Stimulated activated CD8-positive, alpha-beta memory T cell treated with anti-CD3 and anti-CD28 coated beads, Interleukin-15, amount 100 ng/mL, for 24 hours (primary cell): Measurements from ENCODE around the gene APP.

Experiments used
- DNase-seq: peaks from one replicate; pipeline ENCODE4 v3.0.0-alpha.2; 2020; ENCODE audit warnings: low read depth

APP gene

GRCh38 chr21:25863747-25864146, 306.8 kb downstream of the APP start:
- no peak for DNase-seq

- no peak for DNase-seq
These were observed 307.5 kb downstream of the APP start for GRCh38 chr21:25863031-25863430.

- no peak for DNase-seq
These were observed 308.0 kb downstream of the APP start for GRCh38 chr21:25862596-25862995.

GRCh38 chr21:25862112-25862511, 308.5 kb downstream of the APP start:
- no peak for DNase-seq

GRCh38 chr21:25859235-25859929, 311.2 kb downstream of the APP start:
- DNase-seq: no peak

GRCh38 chr21:25858325-25858724, 312.2 kb downstream of the APP start:
- no peak for DNase-seq

- DNase-seq: no peak
These were observed 313.1 kb downstream of the APP start for GRCh38 chr21:25857308-25858074.

- no peak for DNase-seq
These were observed 315.0 kb downstream of the APP start for GRCh38 chr21:25855576-25855975.

GRCh38 chr21:25850126-25850842, 320.3 kb downstream of the APP start:
- DNase-seq: no peak

- no peak for DNase-seq
These were observed 322.3 kb downstream of the APP start for GRCh38 chr21:25848309-25848708.

- DNase-seq: no peak
These were observed 324.8 kb downstream of the APP start for GRCh38 chr21:25845729-25846256.

GRCh38 chr21:25842925-25843324, 327.6 kb downstream of the APP start:
- DNase-seq: no peak

- DNase-seq: no peak
These were observed 331.8 kb downstream of the APP start for GRCh38 chr21:25838809-25839208.

- no peak for DNase-seq
These were observed 332.9 kb downstream of the APP start for GRCh38 chr21:25837533-25838265.

- DNase-seq: no peak
These were observed 334.2 kb downstream of the APP start for GRCh38 chr21:25836396-25836795.

- no peak for DNase-seq
These were observed 336.2 kb downstream of the APP start for GRCh38 chr21:25834381-25834780.

GRCh38 chr21:25831300-25831960, 339.1 kb downstream of the APP start:
- no peak for DNase-seq
